Measurements from ENCODE around the gene CCDC47. TPM values are rescaled to one million over a fixed set of nuclear protein-coding genes. Genes with fewer than 3 reads are reported as not detected.
A peak's percentile ranks its signal among the peaks of the same experiment; 100 is the strongest.

The CCDC47 gene
- total and polyA plus RNA-seq, 2 experiments from 2014 or later, result 38.5 to 61.9 TPM

DNA sequence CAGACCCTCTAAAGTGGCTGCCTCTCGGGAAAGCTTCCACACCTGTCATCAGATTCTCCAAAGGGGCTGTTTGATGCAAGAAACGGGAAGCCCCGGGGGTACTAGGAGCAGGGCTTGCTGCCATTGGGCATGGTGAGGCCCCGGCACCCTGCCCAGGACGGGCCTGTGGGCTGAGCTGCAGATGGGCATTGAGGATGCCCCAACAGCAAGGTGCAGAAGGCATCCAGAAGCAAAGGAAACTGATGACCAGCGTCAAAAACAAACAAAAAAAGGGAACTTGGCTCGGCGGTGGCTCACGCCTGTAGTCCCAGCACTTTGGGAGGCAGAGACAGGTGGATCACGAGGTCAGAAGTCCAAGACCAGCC lies 72.0 kb downstream of the CCDC47 start (continued):
- TF ChIP-seq, protein P1, sequence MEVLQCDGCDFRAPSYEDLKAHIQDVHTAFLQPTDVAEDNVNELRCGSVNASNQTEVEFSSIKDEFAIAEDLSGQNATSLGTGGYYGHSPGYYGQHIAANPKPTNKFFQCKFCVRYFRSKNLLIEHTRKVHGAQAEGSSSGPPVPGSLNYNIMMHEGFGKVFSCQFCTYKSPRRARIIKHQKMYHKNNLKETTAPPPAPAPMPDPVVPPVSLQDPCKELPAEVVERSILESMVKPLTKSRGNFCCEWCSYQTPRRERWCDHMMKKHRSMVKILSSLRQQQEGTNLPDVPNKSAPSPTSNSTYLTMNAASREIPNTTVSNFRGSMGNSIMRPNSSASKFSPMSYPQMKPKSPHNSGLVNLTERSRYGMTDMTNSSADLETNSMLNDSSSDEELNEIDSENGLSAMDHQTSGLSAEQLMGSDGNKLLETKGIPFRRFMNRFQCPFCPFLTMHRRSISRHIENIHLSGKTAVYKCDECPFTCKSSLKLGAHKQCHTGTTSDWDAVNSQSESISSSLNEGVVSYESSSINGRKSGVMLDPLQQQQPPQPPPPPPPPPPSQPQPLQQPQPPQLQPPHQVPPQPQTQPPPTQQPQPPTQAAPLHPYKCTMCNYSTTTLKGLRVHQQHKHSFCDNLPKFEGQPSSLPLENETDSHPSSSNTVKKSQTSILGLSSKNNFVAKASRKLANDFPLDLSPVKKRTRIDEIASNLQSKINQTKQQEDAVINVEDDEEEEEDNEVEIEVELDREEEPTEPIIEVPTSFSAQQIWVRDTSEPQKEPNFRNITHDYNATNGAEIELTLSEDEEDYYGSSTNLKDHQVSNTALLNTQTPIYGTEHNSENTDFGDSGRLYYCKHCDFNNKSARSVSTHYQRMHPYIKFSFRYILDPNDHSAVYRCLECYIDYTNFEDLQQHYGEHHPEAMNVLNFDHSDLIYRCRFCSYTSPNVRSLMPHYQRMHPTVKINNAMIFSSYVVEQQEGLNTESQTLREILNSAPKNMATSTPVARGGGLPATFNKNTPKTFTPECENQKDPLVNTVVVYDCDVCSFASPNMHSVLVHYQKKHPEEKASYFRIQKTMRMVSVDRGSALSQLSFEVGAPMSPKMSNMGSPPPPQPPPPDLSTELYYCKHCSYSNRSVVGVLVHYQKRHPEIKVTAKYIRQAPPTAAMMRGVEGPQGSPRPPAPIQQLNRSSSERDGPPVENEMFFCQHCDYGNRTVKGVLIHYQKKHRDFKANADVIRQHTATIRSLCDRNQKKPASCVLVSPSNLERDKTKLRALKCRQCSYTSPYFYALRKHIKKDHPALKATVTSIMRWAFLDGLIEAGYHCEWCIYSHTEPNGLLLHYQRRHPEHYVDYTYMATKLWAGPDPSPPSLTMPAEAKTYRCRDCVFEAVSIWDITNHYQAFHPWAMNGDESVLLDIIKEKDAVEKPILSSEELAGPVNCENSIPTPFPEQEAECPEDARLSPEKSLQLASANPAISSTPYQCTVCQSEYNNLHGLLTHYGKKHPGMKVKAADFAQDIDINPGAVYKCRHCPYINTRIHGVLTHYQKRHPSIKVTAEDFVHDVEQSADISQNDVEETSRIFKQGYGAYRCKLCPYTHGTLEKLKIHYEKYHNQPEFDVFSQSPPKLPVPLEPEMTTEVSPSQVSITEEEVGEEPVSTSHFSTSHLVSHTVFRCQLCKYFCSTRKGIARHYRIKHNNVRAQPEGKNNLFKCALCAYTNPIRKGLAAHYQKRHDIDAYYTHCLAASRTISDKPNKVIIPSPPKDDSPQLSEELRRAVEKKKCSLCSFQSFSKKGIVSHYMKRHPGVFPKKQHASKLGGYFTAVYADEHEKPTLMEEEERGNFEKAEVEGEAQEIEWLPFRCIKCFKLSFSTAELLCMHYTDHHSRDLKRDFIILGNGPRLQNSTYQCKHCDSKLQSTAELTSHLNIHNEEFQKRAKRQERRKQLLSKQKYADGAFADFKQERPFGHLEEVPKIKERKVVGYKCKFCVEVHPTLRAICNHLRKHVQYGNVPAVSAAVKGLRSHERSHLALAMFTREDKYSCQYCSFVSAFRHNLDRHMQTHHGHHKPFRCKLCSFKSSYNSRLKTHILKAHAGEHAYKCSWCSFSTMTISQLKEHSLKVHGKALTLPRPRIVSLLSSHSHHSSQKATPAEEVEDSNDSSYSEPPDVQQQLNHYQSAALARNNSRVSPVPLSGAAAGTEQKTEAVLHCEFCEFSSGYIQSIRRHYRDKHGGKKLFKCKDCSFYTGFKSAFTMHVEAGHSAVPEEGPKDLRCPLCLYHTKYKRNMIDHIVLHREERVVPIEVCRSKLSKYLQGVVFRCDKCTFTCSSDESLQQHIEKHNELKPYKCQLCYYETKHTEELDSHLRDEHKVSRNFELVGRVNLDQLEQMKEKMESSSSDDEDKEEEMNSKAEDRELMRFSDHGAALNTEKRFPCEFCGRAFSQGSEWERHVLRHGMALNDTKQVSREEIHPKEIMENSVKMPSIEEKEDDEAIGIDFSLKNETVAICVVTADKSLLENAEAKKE (CRISPR knock-in tag; IDR thresholded peaks at IDR 0.05), result no peak

DNA sequence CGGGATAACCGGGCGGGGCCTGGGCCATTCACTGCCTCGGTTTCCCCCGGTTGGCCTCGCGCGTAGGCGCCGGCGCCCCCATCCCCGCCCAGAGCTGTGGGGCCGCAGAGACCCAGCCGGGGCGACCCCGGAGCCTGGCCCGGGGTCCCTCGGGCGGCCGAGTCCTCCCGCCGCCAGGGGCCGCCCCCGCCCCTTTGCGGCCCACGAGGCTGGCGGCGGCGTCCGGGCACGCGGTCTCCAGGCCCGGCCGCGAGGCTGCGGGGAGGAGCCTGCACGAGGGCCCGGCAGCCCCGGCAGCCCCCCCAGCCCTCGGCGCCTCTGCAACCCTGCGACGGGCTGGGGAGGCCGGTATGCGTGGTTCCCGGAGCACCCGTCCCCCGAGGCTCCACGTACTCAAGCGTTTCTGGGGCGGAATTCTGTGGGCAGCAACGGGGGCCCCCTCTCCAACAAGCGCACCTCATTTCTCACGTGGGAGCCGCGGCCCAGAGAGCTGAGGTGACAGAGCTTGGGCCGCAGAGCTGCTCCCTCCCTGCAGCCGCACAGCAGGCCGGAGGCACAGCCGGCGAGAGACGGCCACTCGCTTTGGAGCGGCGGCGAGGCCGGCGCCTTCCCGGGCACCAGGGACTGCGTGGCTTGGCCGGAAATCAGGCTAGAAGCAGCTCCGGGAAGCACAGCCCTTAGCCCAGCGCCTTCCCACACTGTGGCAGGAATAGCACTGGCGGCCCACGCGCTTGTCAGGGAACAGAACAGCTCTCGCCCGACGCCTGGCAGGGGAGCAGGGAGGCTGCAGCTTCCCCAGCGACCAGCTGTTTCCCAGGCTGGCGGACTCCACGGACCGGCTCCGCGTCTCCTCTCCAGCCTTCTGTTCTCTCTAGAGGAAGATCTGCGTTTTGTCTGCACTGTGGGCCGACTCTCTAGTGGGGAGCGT lies 72.6 kb downstream of the CCDC47 start:
- peaks cover 21% of the 10 kb centered on the region for H3K27me3 Mint-ChIP-seq (ENCODE audit: insufficient read depth, low read depth, poor library complexity)
- peaks cover 32% of the 10 kb centered on the region for H3K4me1 ChIP-seq (ENCODE audit: insufficient read depth)
- no peaks in the 10 kb centered on the region; the same call in 1 of the 2 replicates for H3K27me3 ChIP-seq (ENCODE audit: insufficient read depth)
- H3K9me2 ChIP-seq (ENCODE audit: insufficient read depth), result no peaks in the 10 kb centered on the region
- peaks cover 15% of the 10 kb centered on the region for H3F3A ChIP-seq (replicated peaks; ENCODE audit: low read depth)
- H3K9me3 Mint-ChIP-seq, result no peaks in the 10 kb centered on the region; the same call in 2 of the 3 replicates
- peaks cover 47% of the 10 kb centered on the region for H3K4me1 Mint-ChIP-seq
- no peaks in the 10 kb centered on the region for H4K20me1 ChIP-seq (replicated peaks; ENCODE audit: insufficient read depth)
- no peaks in the 10 kb centered on the region for H3K36me3 ChIP-seq (ENCODE audit: insufficient read depth)
- peak overlapping the region; percentile 72 for H3K4me3 Mint-ChIP-seq
- peaks cover 6% of the 10 kb centered on the region; the same call in 1 of the 2 replicates for H3K79me2 ChIP-seq (replicated peaks; ENCODE audit: insufficient read depth)
- peak overlapping the region; percentile 80; the same call in 1 of the 2 replicates for H2AFZ ChIP-seq
- peak; percentile 12 for ATAC-seq
- peak overlapping the region; percentile 79; the same call in 1 of the 2 replicates for H3K27ac ChIP-seq (ENCODE audit: low read depth)
- peak overlapping the region; percentile 88 for H3K4me2 ChIP-seq
- H3K36me3 Mint-ChIP-seq (ENCODE audit: low read depth), result peaks cover 47% of the 10 kb centered on the region
- DNase-seq (ENCODE audit: low spot score), result peak; percentile 75
- H3K27ac Mint-ChIP-seq, result peak overlapping the region; percentile 65; the same call in 1 of the 2 replicates
- H3K4me3 ChIP-seq, result peak overlapping the region; percentile 81
- TF ChIP-seq ZNF331 (CRISPR knock-in tag; IDR thresholded peaks at IDR 0.05; ENCODE audit: low read depth) (no peak), JUNB (IDR thresholded peaks at IDR 0.05; ENCODE audit: unreplicated experiment) (no peak), ZNF114 (CRISPR knock-in tag; IDR thresholded peaks at IDR 0.05) (no peak)
- TF ChIP-seq, protein P1 (CRISPR knock-in tag; IDR thresholded peaks at IDR 0.05), result no peak
- TF ChIP-seq, protein P2, sequence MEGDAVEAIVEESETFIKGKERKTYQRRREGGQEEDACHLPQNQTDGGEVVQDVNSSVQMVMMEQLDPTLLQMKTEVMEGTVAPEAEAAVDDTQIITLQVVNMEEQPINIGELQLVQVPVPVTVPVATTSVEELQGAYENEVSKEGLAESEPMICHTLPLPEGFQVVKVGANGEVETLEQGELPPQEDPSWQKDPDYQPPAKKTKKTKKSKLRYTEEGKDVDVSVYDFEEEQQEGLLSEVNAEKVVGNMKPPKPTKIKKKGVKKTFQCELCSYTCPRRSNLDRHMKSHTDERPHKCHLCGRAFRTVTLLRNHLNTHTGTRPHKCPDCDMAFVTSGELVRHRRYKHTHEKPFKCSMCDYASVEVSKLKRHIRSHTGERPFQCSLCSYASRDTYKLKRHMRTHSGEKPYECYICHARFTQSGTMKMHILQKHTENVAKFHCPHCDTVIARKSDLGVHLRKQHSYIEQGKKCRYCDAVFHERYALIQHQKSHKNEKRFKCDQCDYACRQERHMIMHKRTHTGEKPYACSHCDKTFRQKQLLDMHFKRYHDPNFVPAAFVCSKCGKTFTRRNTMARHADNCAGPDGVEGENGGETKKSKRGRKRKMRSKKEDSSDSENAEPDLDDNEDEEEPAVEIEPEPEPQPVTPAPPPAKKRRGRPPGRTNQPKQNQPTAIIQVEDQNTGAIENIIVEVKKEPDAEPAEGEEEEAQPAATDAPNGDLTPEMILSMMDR (conservative IDR thresholded peaks at IDR 0.05; ENCODE audit: low read depth in 2 of 2), result peak in 1 of 2 experiments; percentile 51; a peak in 2 of 4 replicates

All from GM23338 (cell line).